ENCODE measurements around the gene TRMT1. TPM values are rescaled to one million over a fixed set of nuclear protein-coding genes. Genes with fewer than 3 reads are reported as not detected.

The TRMT1 gene
- total RNA-seq, 3 donors from 2014 or later: 240 to 248 (median 246) TPM

DNA sequence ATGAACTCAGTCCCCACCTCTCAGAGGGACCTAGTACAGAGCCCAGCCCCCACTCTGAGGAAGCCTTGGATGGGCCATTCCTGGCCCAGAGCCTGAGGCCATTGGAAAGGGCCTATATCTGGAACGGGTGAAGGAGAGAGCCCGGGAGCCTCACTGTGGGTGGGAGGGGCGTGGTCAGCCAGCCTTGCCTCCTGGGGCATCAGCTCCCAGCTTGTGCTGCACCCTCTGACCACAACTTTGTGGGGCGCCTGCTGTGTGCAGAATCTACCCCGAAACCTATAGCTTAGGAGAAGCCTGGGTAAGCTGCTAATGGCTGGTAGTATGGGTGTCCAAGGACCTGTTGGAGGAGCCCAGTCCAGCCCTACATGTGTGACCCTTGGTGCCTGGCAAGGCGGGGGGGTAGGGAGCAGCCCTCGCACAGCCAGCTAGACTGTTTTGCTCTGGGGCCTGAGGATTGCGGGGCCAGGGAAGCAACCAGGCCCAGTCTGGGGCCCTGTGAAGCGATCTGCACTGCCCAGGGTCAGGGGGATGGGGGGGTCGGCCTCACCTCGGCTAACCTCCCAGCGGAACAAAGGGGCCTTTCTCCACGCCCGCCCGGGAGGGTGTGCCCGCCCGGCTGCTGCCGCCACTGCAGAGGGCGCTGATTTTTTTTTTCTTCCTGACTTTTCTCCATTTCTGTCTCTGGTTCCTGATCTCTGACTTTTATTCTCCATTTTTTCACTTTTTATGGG lies 56.1 kb downstream of the TRMT1 start:
- Mint-ChIP-seq H3K36me3 (ENCODE audit: insufficient read depth) (no peaks in the 10 kb centered on the region), H3K4me1 (ENCODE audit: low read depth) (peaks cover 3% of the 10 kb centered on the region), H3K27me3 (ENCODE audit: low read depth) (peaks cover 7% of the 10 kb centered on the region), H3K9me3 (no peaks in the 10 kb centered on the region), H3K4me3 (peak overlapping the region; percentile 75)
- ATAC-seq (no peak), DNase-seq (no peak)

DNA sequence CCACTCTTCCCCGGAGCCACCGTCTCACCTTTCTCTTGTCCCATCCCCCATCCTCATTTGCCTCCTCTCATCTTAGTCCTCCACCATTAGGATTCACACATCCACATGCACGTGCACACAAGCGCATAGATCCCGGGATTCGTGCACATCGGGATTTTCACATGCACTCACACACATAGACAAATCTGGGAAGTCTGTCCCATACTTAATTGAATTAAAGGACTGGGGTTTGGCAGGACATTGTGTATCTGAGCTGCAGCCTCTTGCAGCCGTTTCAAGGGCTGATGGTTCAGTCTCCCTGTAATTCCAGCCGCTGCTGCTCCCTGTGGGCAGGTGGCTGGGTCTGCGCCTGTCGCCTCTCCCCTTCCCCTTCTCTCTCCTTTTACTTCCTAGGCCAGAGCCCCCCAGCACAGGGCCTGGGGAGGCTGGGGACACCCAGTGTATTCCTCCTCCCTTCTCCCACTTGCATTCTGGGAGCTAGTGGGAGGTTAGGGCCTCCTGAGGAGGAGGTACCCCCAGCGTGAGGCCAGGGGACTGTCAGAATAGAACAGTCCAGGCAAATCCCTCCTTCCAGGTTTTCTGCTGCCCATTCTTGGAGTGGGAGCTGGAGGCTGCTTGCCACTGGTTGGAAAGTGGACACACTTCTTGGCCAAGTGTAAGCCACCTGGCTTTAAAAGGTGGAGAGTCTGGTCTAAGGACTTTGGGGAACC lies 57.4 kb downstream of the TRMT1 start:
- DNase-seq (no peak), ATAC-seq (no peak)
- no peak overlapping the region for H3K4me3 Mint-ChIP-seq
- peaks cover 7% of the 10 kb centered on the region for H3K27me3 Mint-ChIP-seq (ENCODE audit: low read depth)
- no peaks in the 10 kb centered on the region for H3K9me3 Mint-ChIP-seq
- no peaks in the 10 kb centered on the region for H3K36me3 Mint-ChIP-seq (ENCODE audit: insufficient read depth)
- H3K4me1 Mint-ChIP-seq (ENCODE audit: low read depth): peaks cover 3% of the 10 kb centered on the region

DNA sequence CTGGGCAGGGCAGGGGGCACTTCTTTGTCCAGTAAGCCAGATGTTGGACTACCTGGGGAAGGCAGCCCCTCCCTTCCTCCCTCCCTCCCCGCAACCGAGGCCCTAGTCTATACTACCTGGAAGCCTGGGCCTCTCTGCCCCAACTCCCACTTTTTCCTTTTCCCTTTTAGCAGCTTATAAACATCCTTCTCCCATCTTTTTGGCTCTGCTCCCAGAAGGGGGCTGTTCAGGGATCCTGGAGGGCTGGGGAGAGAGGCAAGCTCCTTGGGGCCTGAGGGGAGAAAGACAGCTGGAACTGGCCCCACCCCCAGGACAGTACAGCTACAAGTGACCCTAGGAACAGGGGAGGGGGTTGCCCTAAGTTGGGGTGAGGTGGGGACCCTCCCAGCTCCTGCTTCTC lies 58.8 kb downstream of the TRMT1 start:
- peaks cover 3% of the 10 kb centered on the region for H3K27me3 Mint-ChIP-seq (ENCODE audit: low read depth)

DNA sequence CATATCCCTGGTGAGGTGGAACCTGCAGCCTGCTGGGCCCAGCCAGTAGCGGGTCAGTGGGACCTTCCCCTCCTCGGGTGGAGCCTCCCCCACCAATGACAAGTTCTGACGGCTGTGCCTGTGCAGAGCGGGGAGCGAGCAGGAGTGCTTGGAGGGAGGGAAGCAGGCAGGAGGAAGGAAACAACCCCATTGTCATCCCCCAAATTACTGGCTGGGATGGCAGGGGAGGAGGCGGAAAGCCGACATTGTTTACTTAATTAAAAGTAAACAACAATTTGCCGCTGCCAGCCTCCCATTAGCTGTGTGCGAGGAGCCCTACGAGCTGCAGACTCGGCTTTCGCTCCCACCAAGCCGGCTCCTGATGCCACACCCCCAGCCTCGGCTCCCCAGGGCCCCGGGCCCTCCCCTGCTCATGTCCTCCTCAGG lies 59.4 kb downstream of the TRMT1 start:
- peaks cover 3% of the 10 kb centered on the region for H3K27me3 Mint-ChIP-seq (ENCODE audit: low read depth)
- DNase-seq (no peak), ATAC-seq (no peak)
- no peaks in the 10 kb centered on the region for H3K36me3 Mint-ChIP-seq (ENCODE audit: insufficient read depth)
- H3K4me3 Mint-ChIP-seq: no peak overlapping the region
- peaks cover 3% of the 10 kb centered on the region for H3K4me1 Mint-ChIP-seq (ENCODE audit: low read depth)
- no peaks in the 10 kb centered on the region for H3K9me3 Mint-ChIP-seq

More for the DNA sequence above, 58.8 kb downstream of the TRMT1 start:
- Mint-ChIP-seq H3K9me3 (no peaks in the 10 kb centered on the region), H3K4me1 (ENCODE audit: low read depth) (peaks cover 3% of the 10 kb centered on the region), H3K4me3 (no peak overlapping the region), H3K36me3 (ENCODE audit: insufficient read depth) (no peaks in the 10 kb centered on the region)
- no peak for DNase-seq
- ATAC-seq: no peak

DNA sequence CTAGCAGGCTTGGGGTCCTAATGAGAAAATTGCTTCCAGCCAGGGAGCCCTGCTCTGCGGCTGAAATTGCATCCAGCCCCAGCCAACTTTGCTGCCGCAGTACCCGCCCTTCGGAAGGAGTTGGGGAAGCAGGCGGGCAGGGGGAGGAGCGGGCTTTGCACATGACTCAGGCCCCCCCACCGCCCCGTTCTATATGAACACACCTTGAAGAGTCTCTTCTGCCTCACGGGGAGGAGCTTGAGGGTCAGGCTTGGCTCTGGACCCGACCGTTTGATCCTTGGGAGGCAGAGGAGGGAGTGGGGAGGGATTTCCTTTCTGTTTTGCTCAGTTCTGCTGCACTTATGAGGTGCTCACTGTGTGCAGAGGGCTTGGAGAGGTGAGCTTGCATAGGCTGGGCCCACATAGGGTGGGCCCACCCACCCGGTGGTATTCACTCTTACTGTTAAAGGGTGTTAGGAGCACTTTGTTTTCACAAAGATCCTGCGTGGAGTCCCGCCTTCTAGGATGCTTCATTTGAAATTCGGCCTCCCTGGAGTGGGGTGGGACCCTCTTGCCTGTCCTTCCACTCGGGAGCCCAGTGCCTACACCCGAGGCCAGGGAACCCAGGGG lies 60.4 kb downstream of the TRMT1 start:
- Mint-ChIP-seq H3K4me1 (ENCODE audit: low read depth) (peaks cover 7% of the 10 kb centered on the region), H3K4me3 (no peak overlapping the region), H3K9me3 (no peaks in the 10 kb centered on the region), H3K27me3 (ENCODE audit: low read depth) (peaks cover 3% of the 10 kb centered on the region), H3K36me3 (ENCODE audit: insufficient read depth) (no peaks in the 10 kb centered on the region)
- ATAC-seq (no peak), DNase-seq (no peak)

DNA sequence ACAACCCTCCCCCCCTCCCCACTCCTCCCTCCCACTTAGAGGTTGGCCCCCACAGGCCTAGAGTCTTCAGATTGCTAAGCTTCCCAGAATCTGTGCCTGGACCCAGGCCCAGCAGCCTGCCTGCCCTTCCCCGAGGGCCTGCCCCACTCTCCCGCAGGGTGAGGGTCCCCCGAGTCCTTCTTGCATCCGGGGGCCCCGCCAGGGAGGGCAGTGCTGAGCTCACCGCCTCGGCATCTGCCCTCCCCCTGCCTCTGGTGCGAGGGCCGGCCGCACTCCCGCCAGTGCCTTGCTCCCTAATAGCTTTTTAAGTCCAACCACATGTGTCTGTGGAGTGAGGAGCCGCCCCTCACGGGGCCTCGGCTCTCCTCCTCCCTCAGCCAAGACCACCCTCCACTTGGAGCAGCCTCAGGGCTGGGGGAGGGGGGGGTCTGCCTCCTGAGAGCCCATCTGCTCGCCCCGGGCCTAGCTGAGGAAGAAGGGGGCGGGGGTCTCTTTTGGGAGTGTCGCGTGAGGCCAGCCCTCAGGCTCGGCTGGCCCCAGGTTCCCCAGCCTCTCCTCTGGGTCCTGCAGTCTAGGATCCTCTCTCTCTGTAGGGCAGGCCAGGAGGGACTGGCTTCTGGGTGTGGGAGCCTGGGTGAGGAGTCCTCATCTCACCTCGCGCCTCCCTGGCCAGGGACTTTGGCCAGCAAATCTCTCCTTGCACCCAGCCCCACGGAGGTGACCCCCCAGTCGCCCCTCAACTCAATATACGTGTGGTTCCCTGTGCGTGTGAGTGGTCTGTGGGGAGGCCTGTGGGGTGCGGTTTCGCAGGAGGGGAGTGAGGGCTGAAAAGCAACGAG lies 61.1 kb downstream of the TRMT1 start:
- no peak for DNase-seq
- Mint-ChIP-seq H3K27me3 (ENCODE audit: low read depth) (peaks cover 6% of the 10 kb centered on the region), H3K4me1 (ENCODE audit: low read depth) (peaks cover 9% of the 10 kb centered on the region), H3K36me3 (ENCODE audit: insufficient read depth) (no peaks in the 10 kb centered on the region), H3K4me3 (no peak overlapping the region), H3K9me3 (no peaks in the 10 kb centered on the region)
- no peak for ATAC-seq

Other genes starting within 250 kb of the TRMT1 start
- 10 to 100 TPM; 14.3 to 19.5 (median 15.9) TPM for gene DNASE2, start 235.3 kb downstream of the TRMT1 start, total RNA-seq
- gene KLF1, start 229.5 kb downstream of the TRMT1 start, total RNA-seq: under 1 TPM; 0.55 to 0.92 (median 0.68) TPM
- 10 to 100 TPM; 60.1 to 85.8 (median 72.8) TPM for gene GCDH, start 225.6 kb downstream of the TRMT1 start, total RNA-seq
- under 1 TPM; 0.53 to 0.91 (median 0.87) TPM for gene SYCE2, start 197.4 kb downstream of the TRMT1 start, total RNA-seq
- 100 to 1,000 TPM; 345 to 368 (median 368) TPM for gene FARSA, start 183.0 kb downstream of the TRMT1 start, total RNA-seq
- 1,000 to 10,000 TPM; 1,489 to 1,621 (median 1,575) TPM for gene CALR, start 178.1 kb downstream of the TRMT1 start, total RNA-seq
- gene RAD23A, start 170.9 kb downstream of the TRMT1 start, total RNA-seq: 100 to 1,000 TPM; 256 to 265 (median 264) TPM
- gene GADD45GIP1, start 159.5 kb downstream of the TRMT1 start, total RNA-seq: 10 to 100 TPM; 60.5 to 65.2 (median 61.8) TPM
- gene DAND5, start 147.2 kb downstream of the TRMT1 start, total RNA-seq: not detected
- 10 to 100 TPM; 11.1 to 20.4 (median 16.1) TPM for gene NFIX, start 121.3 kb downstream of the TRMT1 start, total RNA-seq
- 1 to 10 TPM; 1.9 to 3.0 (median 2.9) TPM for gene LYL1, start 13.9 kb downstream of the TRMT1 start, total RNA-seq
- 100 to 1,000 TPM; 127 to 137 (median 134) TPM for gene NACC1, start 1.5 kb upstream of the TRMT1 start, total RNA-seq
- gene STX10, start 33.6 kb upstream of the TRMT1 start, total RNA-seq: 10 to 100 TPM; 64.5 to 66.0 (median 65.4) TPM
- 100 to 1,000 TPM in 2 of 3 donors, 10 to 100 TPM in 1; 99.4 to 113 (median 110) TPM for gene IER2, start 33.7 kb upstream of the TRMT1 start, total RNA-seq